Measurements from ENCODE around the gene MID1.
"Not testable (repeated sequence)": the region's sequence is repeated elsewhere in the genome, so short reads cannot be mapped to it uniquely, and the experiment has no call there.

MID1 gene

GRCh38 chrX:10617186-10617998 is 3.0 kb downstream of the MID1 start:
- DNase-seq (ENCODE audit: low spot score): no peak

GRCh38 chrX:10615931-10616774 is 4.2 kb downstream of the MID1 start:
- DNase-seq (ENCODE audit: low spot score): peak; percentile 7

- no peak for DNase-seq (ENCODE audit: low spot score)
Measured at GRCh38 chrX:10612215-10612614, 8.2 kb downstream of the MID1 start.

GRCh38 chrX:10611441-10612090 is 8.8 kb downstream of the MID1 start:
- DNase-seq (ENCODE audit: low spot score): no peak

- DNase-seq (ENCODE audit: low spot score): no peak
Measured at GRCh38 chrX:10608099-10608498, 12.3 kb downstream of the MID1 start.

- no peak for DNase-seq (ENCODE audit: low spot score)
Measured at GRCh38 chrX:10607233-10607632, 13.2 kb downstream of the MID1 start.

GRCh38 chrX:10603612-10604011 is 16.8 kb downstream of the MID1 start:
- no peak for DNase-seq (ENCODE audit: low spot score)

- no peak for DNase-seq (ENCODE audit: low spot score)
Measured at GRCh38 chrX:10602646-10603045, 17.7 kb downstream of the MID1 start.

- DNase-seq (ENCODE audit: low spot score): no peak
Measured at GRCh38 chrX:10600479-10600878, 19.9 kb downstream of the MID1 start.

GRCh38 chrX:10598540-10598939 is 21.8 kb downstream of the MID1 start:
- no peak for DNase-seq (ENCODE audit: low spot score)

GRCh38 chrX:10597871-10598270 is 22.5 kb downstream of the MID1 start:
- peak; percentile 8 for DNase-seq (ENCODE audit: low spot score)

- no peak for DNase-seq (ENCODE audit: low spot score)
Measured at GRCh38 chrX:10591363-10592335, 28.7 kb downstream of the MID1 start.

GRCh38 chrX:10589787-10590186 is 30.6 kb downstream of the MID1 start:
- DNase-seq (ENCODE audit: low spot score): not testable (repeated sequence)

GRCh38 chrX:10589098-10589497 is 31.3 kb downstream of the MID1 start:
- DNase-seq (ENCODE audit: low spot score): no peak

GRCh38 chrX:10584882-10585281 is 35.5 kb downstream of the MID1 start:
- DNase-seq (ENCODE audit: low spot score): not testable (repeated sequence)

GRCh38 chrX:10582945-10583344 is 37.4 kb downstream of the MID1 start:
- peak; percentile 6 for DNase-seq (ENCODE audit: low spot score)

- DNase-seq (ENCODE audit: low spot score): peak; percentile 47
Measured at GRCh38 chrX:10582215-10582733, 38.1 kb downstream of the MID1 start.

- DNase-seq (ENCODE audit: low spot score): no peak
Measured at GRCh38 chrX:10579112-10580011, 41.0 kb downstream of the MID1 start.

GRCh38 chrX:10578527-10578926 is 41.9 kb downstream of the MID1 start:
- no peak for DNase-seq (ENCODE audit: low spot score)

- DNase-seq (ENCODE audit: low spot score): no peak
Measured at GRCh38 chrX:10577853-10578252, 42.5 kb downstream of the MID1 start.
